NB4 (cell line): ENCODE measurements around the gene ZIC4.

Experiments
- DNase-seq: peaks from one replicate; pipeline ENCODE4 v3.0.0; 2010; ENCODE audit warnings: low read depth
- H3K4me3 ChIP-seq: one replicate; pipeline ENCODE4 v1.5.1; 2011; ENCODE audit warnings: mild to moderate bottlenecking, low read depth, low read length, moderate library complexity
- MYC ChIP-seq: IDR thresholded peaks from 2 replicates; pipeline ENCODE4 v1.6.1; 2011; ENCODE audit warnings: low read depth, low read length
- POLR2A ChIP-seq: IDR thresholded peaks from 2 replicates; pipeline ENCODE4 v1.6.1; 2011; ENCODE audit warnings: mild to moderate bottlenecking; ENCODE audit not compliant: insufficient read length; ENCODE audit errors: extremely low read depth
- TF ChIP-seq, protein P1 (sequence below): IDR thresholded peaks from one replicate; pipeline ENCODE4 v1.5.1; 2012; ENCODE audit warnings: low read depth, low read length
- TF ChIP-seq, protein P2 (sequence below): IDR thresholded peaks from 2 replicates; pipeline ENCODE4 v1.6.1; 2011; ENCODE audit warnings: low read depth, low read length

The ZIC4 gene

DNA sequence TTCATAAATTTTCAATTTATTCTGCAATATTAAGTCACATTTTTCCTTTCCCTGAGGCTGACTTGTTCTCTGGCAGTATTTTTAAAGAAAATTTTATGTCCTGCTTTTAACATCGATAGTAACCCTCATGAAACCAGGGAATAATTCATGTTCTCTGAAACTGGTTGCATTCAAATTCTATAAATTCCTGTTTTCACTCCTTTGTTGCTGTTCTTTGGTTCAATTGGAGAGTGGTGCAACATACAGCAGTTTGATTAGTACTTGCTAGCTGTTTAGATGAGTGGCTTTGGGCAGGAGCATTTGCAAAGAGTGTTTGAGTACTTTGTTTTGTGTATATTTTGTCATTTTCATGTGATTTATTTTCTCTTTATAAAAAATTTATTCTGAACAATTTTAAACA, 22.0 kb upstream of the ZIC4 start:
- DNase-seq = no peak
- H3K4me3 ChIP-seq = no peak overlapping the region
- TF ChIP-seq, protein P1, sequence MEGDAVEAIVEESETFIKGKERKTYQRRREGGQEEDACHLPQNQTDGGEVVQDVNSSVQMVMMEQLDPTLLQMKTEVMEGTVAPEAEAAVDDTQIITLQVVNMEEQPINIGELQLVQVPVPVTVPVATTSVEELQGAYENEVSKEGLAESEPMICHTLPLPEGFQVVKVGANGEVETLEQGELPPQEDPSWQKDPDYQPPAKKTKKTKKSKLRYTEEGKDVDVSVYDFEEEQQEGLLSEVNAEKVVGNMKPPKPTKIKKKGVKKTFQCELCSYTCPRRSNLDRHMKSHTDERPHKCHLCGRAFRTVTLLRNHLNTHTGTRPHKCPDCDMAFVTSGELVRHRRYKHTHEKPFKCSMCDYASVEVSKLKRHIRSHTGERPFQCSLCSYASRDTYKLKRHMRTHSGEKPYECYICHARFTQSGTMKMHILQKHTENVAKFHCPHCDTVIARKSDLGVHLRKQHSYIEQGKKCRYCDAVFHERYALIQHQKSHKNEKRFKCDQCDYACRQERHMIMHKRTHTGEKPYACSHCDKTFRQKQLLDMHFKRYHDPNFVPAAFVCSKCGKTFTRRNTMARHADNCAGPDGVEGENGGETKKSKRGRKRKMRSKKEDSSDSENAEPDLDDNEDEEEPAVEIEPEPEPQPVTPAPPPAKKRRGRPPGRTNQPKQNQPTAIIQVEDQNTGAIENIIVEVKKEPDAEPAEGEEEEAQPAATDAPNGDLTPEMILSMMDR = no peak
- no peak for TF ChIP-seq MYC
- TF ChIP-seq, protein P2, sequence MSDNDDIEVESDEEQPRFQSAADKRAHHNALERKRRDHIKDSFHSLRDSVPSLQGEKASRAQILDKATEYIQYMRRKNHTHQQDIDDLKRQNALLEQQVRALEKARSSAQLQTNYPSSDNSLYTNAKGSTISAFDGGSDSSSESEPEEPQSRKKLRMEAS = no peak

DNA sequence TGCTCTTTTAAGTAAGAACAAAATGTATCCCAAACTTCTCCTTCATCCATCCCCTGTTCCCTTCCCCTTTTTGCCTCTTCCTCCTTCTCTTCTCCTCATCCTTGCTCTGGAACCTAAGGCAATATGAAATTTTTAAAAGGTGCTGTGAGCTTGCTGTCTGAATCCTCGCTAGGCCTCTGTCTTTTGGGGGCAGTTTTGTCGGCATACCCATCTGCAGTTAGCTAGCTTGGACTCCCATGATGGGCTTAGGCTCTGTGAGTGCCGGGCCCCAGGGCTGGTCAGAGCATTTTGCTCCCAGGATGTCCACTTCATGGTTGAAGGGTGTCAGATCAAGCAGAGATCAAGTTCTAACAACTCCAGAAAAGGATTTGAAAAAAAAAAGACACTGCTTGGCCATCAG, 21.4 kb upstream of the ZIC4 start:
- DNase-seq = no peak
- TF ChIP-seq, protein P1 = no peak
- TF ChIP-seq POLR2A (no peak), MYC (no peak)
- TF ChIP-seq, protein P2 = no peak
- no peak overlapping the region for H3K4me3 ChIP-seq

DNA sequence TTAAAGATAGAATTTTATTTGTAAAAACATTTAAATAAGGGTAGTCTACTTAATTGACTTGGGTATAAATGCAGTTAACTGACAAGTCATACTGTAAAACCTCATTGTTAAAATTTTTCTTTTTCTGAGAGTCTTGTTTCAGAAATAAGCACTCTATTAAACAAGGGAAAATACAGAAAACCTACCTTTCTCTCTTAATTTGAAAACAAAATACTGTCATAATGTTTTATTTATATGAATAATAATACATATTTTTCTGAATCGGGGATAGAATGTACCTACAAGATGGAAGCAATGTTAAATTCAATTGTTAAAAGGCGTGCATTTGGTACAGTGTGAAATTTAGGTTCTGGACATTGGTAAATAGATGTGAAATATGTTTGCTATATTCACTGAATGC, 20.6 kb upstream of the ZIC4 start:
- no peak for DNase-seq
- TF ChIP-seq, protein P1 = no peak
- TF ChIP-seq MYC = no peak
- TF ChIP-seq, protein P2 = no peak
- TF ChIP-seq POLR2A = no peak

DNA sequence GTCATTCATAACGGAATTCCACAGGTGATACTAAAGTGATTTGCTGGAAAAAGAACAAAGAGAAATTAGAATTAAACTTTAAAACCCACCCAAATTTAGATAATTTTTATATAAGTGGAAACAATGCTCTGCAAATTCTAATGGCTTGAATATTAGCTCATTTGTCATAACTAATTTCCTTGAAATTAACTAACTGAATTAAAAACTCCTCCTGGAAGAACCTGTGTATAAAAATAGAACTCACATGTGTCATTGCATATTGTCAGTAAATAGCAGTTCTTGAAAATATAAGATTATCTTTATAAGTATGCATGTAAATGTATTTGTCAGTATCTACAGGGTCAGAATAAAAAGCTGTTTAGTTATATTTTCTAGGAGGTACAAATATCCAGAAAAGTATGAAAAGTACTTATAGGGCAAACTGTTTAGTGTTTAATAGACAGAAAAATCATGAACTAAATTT, 19.1 kb upstream of the ZIC4 start:
- no peak for DNase-seq
- no peak overlapping the region for H3K4me3 ChIP-seq
- no peak for TF ChIP-seq MYC
- TF ChIP-seq POLR2A = no peak
- TF ChIP-seq, protein P1 = no peak
- TF ChIP-seq, protein P2 = no peak

More for the DNA sequence above, 20.6 kb upstream of the ZIC4 start:
- no peak overlapping the region for H3K4me3 ChIP-seq

DNA sequence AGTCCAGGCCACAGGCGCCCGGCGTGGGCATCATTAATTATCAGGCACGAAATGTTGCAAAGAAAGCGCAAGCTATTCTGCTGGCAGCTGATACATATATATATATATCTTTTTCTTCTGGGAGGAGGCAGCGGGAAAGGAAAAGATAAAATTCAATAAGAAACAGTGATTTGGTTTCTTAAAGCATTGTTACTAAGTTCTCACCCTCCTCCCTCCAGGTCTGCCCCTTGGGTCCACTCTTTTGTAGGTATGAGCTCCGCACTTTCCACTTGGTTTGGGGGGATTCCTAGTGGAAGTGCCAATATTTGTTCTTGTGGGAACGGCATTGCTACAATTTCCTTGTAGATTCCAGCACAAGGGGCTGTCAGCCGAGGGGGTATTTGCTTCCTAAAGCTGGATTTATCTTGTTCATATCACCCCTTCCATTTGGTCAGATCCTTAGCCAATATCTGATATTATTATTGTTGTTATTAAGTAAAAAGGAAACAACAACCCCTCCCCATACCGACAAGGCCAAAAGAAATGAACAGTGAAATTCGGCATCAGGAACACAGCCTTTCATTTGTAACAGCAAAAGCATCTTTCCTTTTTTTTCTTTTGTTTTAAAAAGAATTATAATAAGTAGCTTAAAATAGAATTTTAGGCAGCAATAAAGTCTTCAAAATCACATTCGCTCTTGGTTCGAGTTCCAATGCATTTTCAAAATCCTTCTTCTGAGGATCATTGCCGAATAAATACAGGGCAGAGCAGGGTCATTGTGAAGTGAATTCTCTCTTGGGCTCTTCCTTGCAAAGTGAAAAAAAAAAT, 18.4 kb upstream of the ZIC4 start:
- DNase-seq = no peak
- no peak overlapping the region for H3K4me3 ChIP-seq
- TF ChIP-seq, protein P1 = no peak
- no peak for TF ChIP-seq MYC
- TF ChIP-seq POLR2A = no peak
